Breast epithelium (tissue), 3 donors: ENCODE measurements around the gene CREG1.

Experiments used
- POLR2A ChIP-seq: fragments of 450-650 bp; IDR thresholded peaks from one replicate; pipeline ENCODE4 v1.6.1; 2016; ENCODE audit warnings: antibody characterized with exemption, mild to moderate bottlenecking, moderate library complexity
- TF ChIP-seq, protein P1 (sequence below), 3 donors: fragments of 450-650 bp; IDR thresholded peaks; one replicate each; pipeline ENCODE4 v1.5.1; 2016 to 2017; ENCODE audit warnings: antibody characterized with exemption in 3 of 3, mild to moderate bottlenecking in 3 of 3, moderate library complexity in 3 of 3

DNA sequence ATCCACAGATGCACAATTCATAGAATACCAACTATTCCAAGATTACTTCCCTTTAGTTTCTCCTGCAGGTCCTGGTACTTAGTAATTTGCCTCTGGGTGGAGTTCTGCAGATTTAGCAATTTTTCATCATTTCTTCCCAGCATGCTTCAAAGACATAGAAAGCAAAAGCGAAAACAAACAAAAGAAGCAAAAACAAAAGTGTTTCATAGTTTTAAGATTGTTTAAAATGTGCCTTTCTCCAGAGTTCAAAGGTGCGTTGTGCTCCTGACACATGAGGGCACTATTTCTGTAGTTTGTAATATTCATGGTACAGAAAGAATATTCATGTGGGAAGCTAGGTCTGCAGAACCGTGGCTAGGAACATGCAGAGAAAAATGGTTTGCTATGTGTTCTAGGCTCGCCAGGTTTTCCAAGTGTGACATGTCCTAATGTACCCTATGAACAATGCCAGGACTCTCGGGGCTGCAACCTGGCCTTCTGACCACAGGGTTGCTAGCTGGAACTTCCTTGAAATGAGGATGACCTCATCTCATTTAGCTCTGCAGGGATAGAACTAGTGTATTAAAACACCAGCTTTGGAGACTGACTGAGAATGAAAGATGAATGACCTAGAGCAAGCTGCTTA, 46.5 kb upstream of the CREG1 start:
- TF ChIP-seq, protein P1, sequence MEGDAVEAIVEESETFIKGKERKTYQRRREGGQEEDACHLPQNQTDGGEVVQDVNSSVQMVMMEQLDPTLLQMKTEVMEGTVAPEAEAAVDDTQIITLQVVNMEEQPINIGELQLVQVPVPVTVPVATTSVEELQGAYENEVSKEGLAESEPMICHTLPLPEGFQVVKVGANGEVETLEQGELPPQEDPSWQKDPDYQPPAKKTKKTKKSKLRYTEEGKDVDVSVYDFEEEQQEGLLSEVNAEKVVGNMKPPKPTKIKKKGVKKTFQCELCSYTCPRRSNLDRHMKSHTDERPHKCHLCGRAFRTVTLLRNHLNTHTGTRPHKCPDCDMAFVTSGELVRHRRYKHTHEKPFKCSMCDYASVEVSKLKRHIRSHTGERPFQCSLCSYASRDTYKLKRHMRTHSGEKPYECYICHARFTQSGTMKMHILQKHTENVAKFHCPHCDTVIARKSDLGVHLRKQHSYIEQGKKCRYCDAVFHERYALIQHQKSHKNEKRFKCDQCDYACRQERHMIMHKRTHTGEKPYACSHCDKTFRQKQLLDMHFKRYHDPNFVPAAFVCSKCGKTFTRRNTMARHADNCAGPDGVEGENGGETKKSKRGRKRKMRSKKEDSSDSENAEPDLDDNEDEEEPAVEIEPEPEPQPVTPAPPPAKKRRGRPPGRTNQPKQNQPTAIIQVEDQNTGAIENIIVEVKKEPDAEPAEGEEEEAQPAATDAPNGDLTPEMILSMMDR (IDR thresholded peaks at IDR 0.05) = peak in 2 of 3 donors; percentile 41 to 53
- no peak for TF ChIP-seq POLR2A
